ENCODE results near the gene LRRFIP1. TPM values are rescaled to one million over a fixed set of nuclear protein-coding genes. Genes with fewer than 3 reads are reported as not detected.
A peak's percentile ranks its signal among the peaks of the same experiment; 100 is the strongest.

LRRFIP1 gene
- total and polyA plus RNA-seq, 2 of the 13 experiments (the other 11 are each of a cell fraction or from before 2014, with no cell fraction given): 15.9 to 40.5 TPM

DNA sequence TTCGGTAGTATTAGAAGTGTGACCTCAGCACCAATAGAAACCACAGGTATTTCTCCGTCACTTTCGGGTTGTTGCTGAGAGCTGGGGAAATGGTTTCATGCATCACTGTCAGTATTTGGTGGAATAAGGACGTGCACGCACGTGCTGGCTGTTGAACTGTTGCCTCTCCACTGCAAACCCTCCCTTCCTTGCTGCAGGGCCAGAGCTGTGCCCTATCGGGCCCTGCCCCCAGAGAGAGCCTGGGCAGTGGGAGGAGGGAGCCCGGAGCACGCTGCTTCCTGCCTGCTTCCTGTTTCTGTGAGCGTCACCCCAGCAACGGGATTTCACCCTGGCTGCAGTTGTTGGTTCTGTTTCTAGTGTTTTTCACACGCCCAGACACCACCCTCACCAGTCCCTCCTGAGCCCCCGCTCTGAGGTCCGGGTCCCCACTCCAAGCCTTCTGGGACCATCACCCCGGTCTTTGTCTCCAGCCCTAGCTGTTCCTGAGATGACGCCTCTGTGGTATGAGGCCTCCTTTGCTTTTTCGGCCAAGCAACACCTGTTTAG, 47.4 kb downstream of the LRRFIP1 start (continued):
- no peak for TF ChIP-seq ISX (CRISPR knock-in tag; conservative IDR thresholded peaks at IDR 0.05)
- TF ChIP-seq ZBTB38 (CRISPR knock-in tag; IDR thresholded peaks at IDR 0.05): peak; percentile 88
- peak; percentile 83 for TF ChIP-seq MED1 (CRISPR knock-in tag; IDR thresholded peaks at IDR 0.05)
- TF ChIP-seq CHD4 (IDR thresholded peaks at IDR 0.05; ENCODE audit: borderline replicate concordance, low read length): no peak
- TF ChIP-seq ZNF883 (CRISPR knock-in tag; IDR thresholded peaks at IDR 0.05; ENCODE audit: not compliant biosample characterization): peak; percentile 48
- peak; percentile 46; the same call in 1 of the 2 replicates for TF ChIP-seq KDM5B (CRISPR knock-in tag; IDR thresholded peaks at IDR 0.05; ENCODE audit: borderline replicate concordance)
- TF ChIP-seq MXD4 (CRISPR knock-in tag; IDR thresholded peaks at IDR 0.05): peak; percentile 93
- peak; percentile 60; the same call in 1 of the 2 replicates for TF ChIP-seq ERF (CRISPR knock-in tag; IDR thresholded peaks at IDR 0.05)
- TF ChIP-seq, protein P1, sequence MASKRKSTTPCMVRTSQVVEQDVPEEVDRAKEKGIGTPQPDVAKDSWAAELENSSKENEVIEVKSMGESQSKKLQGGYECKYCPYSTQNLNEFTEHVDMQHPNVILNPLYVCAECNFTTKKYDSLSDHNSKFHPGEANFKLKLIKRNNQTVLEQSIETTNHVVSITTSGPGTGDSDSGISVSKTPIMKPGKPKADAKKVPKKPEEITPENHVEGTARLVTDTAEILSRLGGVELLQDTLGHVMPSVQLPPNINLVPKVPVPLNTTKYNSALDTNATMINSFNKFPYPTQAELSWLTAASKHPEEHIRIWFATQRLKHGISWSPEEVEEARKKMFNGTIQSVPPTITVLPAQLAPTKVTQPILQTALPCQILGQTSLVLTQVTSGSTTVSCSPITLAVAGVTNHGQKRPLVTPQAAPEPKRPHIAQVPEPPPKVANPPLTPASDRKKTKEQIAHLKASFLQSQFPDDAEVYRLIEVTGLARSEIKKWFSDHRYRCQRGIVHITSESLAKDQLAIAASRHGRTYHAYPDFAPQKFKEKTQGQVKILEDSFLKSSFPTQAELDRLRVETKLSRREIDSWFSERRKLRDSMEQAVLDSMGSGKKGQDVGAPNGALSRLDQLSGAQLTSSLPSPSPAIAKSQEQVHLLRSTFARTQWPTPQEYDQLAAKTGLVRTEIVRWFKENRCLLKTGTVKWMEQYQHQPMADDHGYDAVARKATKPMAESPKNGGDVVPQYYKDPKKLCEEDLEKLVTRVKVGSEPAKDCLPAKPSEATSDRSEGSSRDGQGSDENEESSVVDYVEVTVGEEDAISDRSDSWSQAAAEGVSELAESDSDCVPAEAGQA (IDR thresholded peaks at IDR 0.05; ENCODE audit: low read depth): 0 out of 2 replicates have a peak, but pooled peaks have one; percentile 29
- TF ChIP-seq, protein P1 (CRISPR knock-in tag; IDR thresholded peaks at IDR 0.05; ENCODE audit: borderline replicate concordance): no peak
- no peak for TF ChIP-seq ZNF432 (CRISPR knock-in tag; IDR thresholded peaks at IDR 0.05; ENCODE audit: borderline replicate concordance)
- TF ChIP-seq, protein P2, sequence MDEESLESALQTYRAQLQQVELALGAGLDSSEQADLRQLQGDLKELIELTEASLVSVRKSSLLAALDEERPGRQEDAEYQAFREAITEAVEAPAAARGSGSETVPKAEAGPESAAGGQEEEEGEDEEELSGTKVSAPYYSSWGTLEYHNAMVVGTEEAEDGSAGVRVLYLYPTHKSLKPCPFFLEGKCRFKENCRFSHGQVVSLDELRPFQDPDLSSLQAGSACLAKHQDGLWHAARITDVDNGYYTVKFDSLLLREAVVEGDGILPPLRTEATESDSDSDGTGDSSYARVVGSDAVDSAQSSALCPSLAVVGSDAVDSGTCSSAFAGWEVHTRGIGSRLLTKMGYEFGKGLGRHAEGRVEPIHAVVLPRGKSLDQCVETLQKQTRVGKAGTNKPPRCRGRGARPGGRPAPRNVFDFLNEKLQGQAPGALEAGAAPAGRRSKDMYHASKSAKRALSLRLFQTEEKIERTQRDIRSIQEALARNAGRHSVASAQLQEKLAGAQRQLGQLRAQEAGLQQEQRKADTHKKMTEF (CRISPR knock-in tag; IDR thresholded peaks at IDR 0.05): 0 out of 2 replicates have a peak, but pooled peaks have one; percentile 55
- peak; percentile 60 for TF ChIP-seq SOX5 (CRISPR knock-in tag; IDR thresholded peaks at IDR 0.05; ENCODE audit: borderline replicate concordance)
- peak; percentile 94; the same call in 1 of the 2 replicates for TF ChIP-seq ZNF619 (CRISPR knock-in tag; IDR thresholded peaks at IDR 0.05)
- TF ChIP-seq, protein P3, sequence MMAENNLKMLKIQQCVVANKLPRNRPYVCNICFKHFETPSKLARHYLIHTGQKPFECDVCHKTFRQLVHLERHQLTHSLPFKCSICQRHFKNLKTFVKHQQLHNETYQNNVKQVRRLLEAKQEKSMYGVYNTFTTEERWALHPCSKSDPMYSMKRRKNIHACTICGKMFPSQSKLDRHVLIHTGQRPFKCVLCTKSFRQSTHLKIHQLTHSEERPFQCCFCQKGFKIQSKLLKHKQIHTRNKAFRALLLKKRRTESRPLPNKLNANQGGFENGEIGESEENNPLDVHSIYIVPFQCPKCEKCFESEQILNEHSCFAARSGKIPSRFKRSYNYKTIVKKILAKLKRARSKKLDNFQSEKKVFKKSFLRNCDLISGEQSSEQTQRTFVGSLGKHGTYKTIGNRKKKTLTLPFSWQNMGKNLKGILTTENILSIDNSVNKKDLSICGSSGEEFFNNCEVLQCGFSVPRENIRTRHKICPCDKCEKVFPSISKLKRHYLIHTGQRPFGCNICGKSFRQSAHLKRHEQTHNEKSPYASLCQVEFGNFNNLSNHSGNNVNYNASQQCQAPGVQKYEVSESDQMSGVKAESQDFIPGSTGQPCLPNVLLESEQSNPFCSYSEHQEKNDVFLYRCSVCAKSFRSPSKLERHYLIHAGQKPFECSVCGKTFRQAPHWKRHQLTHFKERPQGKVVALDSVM (CRISPR knock-in tag; IDR thresholded peaks at IDR 0.05): no peak
- TF ChIP-seq ATF7 (IDR thresholded peaks at IDR 0.05): no peak
- TF ChIP-seq ATF7 (CRISPR knock-in tag; IDR thresholded peaks at IDR 0.05): no peak
- TF ChIP-seq KMT2A (CRISPR knock-in tag; IDR thresholded peaks at IDR 0.05): peak; percentile 73; the same call in 1 of the 2 replicates
- TF ChIP-seq REL (CRISPR knock-in tag; conservative IDR thresholded peaks at IDR 0.05): no peak
- TF ChIP-seq NR2F1 (CRISPR knock-in tag; IDR thresholded peaks at IDR 0.05): no peak

Data from HepG2 (cell line).